Neural progenitor cell (in vitro differentiated cells): ENCODE data around the gene CCL7.

ENCODE experiments used
- CTCF ChIP-seq: fragments of 200-600 bp; sonication (generic); IDR thresholded peaks from 2 replicates; pipeline ENCODE4 v1.5.1; 2017; ENCODE audit warnings: antibody characterized with exemption, mild to moderate bottlenecking
- EZH2 ChIP-seq: fragments of 200-600 bp; sonication (generic); IDR thresholded peaks from 2 replicates; pipeline ENCODE4 v1.6.1; 2017; ENCODE audit warnings: antibody characterized with exemption, mild to moderate bottlenecking, moderate library complexity

GRCh38 chr17:34227707-34228106 lies 42.3 kb upstream of the CCL7 start:
- no peak for TF ChIP-seq CTCF
- no peak for TF ChIP-seq EZH2
